Measurements from ENCODE around the gene MYO5A.

Gene MYO5A

DNA sequence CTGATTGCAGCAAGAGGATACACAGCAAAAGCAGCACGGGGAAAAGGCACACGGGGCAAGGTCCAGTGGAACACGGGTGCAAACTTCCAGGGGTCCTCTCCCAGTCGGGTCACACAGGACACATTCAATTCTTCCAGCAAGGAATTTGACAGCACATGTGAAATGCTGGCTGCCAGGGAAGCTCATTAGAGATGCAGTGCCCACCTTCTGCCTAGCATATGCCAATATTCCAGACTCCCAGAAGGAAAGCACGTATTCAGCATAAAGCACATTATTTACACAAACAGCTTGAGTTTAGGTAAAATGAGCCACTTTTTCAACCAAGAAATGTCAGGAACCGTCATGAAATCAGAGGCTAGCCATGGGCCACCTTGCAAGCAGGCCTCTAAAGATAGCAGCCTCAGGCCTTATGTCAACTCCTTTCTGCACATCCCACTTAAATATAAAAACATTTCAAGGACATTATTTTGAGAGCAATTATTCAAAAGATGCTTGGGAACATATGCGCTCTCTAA, 252.4 kb downstream of the MYO5A start:
- H3K4me3 ChIP-seq (ENCODE audit: insufficient read depth, low read depth, low read length): no peak overlapping the region
- H3K27me3 ChIP-seq (ENCODE audit: control insufficient read depth, insufficient read depth, low read length, poor library complexity, severe bottlenecking): no peaks in the 10 kb centered on the region
- H3K9me3 ChIP-seq (ENCODE audit: control insufficient read depth, low read length): no peaks in the 10 kb centered on the region
- H3K4me1 ChIP-seq (ENCODE audit: control insufficient read depth, insufficient read depth, low read length): no peaks in the 10 kb centered on the region
- H3K36me3 ChIP-seq (ENCODE audit: control insufficient read depth, insufficient read depth, low read length): peaks cover 24% of the 10 kb centered on the region
- no peak overlapping the region for H3K27ac ChIP-seq (ENCODE audit: insufficient read depth, low read depth, low read length, poor library complexity, severe bottlenecking)
- 92 to 95% methylated on average over 6 to 7 of the region's 7 CpGs for WGBS, 2 experiments

- 79 to 87% methylated on average over 11 of the region's 11 CpGs for WGBS, 2 experiments
- H3K36me3 ChIP-seq (ENCODE audit: control insufficient read depth, insufficient read depth, low read length): peaks cover 4% of the 10 kb centered on the region
- H3K4me3 ChIP-seq (ENCODE audit: insufficient read depth, low read depth, low read length): no peak overlapping the region
- no peaks in the 10 kb centered on the region for H3K27me3 ChIP-seq (ENCODE audit: control insufficient read depth, insufficient read depth, low read length, poor library complexity, severe bottlenecking)
- no peaks in the 10 kb centered on the region for H3K9me3 ChIP-seq (ENCODE audit: control insufficient read depth, low read length)
- H3K4me1 ChIP-seq (ENCODE audit: control insufficient read depth, insufficient read depth, low read length): peaks cover 51% of the 10 kb centered on the region
- H3K27ac ChIP-seq (ENCODE audit: insufficient read depth, low read depth, low read length, poor library complexity, severe bottlenecking): no peak overlapping the region
Observed at GRCh38 chr15:52263563-52264282, 265.0 kb downstream of the MYO5A start.

GRCh38 chr15:52262364-52262763, 266.3 kb downstream of the MYO5A start:
- H3K4me1 ChIP-seq (ENCODE audit: control insufficient read depth, insufficient read depth, low read length): peaks cover 64% of the 10 kb centered on the region
- no peak overlapping the region for H3K4me3 ChIP-seq (ENCODE audit: insufficient read depth, low read depth, low read length)
- no peaks in the 10 kb centered on the region for H3K9me3 ChIP-seq (ENCODE audit: control insufficient read depth, low read length)
- 64 to 71% methylated on average over 4 to 5 of the region's 5 CpGs for WGBS, 2 experiments
- H3K27me3 ChIP-seq (ENCODE audit: control insufficient read depth, insufficient read depth, low read length, poor library complexity, severe bottlenecking): no peaks in the 10 kb centered on the region
- H3K27ac ChIP-seq (ENCODE audit: insufficient read depth, low read depth, low read length, poor library complexity, severe bottlenecking): peak overlapping the region; percentile 75
- peaks cover 4% of the 10 kb centered on the region for H3K36me3 ChIP-seq (ENCODE audit: control insufficient read depth, insufficient read depth, low read length)

- no peak overlapping the region for H3K4me3 ChIP-seq (ENCODE audit: insufficient read depth, low read depth, low read length)
- H3K27me3 ChIP-seq (ENCODE audit: control insufficient read depth, insufficient read depth, low read length, poor library complexity, severe bottlenecking): no peaks in the 10 kb centered on the region
- H3K36me3 ChIP-seq (ENCODE audit: control insufficient read depth, insufficient read depth, low read length): no peaks in the 10 kb centered on the region
- no peaks in the 10 kb centered on the region for H3K9me3 ChIP-seq (ENCODE audit: control insufficient read depth, low read length)
- WGBS, 2 experiments: 5 to 8% methylated on average over 8 of the region's 8 CpGs
- H3K27ac ChIP-seq (ENCODE audit: insufficient read depth, low read depth, low read length, poor library complexity, severe bottlenecking): peak overlapping the region; percentile 93
- H3K4me1 ChIP-seq (ENCODE audit: control insufficient read depth, insufficient read depth, low read length): peaks cover 71% of the 10 kb centered on the region
Observed at GRCh38 chr15:52261498-52262242, 267.0 kb downstream of the MYO5A start.

DNA sequence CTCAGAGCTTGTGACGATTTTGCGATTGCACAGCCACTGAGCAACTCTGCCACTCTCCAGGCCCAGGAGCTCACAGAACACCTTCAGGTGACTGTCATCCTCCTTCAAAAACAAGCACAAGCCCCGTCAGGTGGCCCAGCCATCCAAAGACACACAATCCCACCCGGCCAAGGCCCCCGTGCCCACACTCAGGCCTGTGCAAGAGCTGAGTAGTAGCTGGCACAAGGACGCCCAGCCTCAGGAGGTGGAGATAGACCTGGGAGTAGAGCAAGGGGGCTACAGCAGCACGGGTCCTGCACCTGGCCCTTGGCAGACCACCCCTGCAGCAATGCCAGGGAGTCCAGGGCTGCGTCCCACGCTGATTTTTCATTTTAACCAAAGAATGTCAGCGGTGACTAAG, 267.7 kb downstream of the MYO5A start:
- no peaks in the 10 kb centered on the region for H3K9me3 ChIP-seq (ENCODE audit: control insufficient read depth, low read length)
- H3K36me3 ChIP-seq (ENCODE audit: control insufficient read depth, insufficient read depth, low read length): no peaks in the 10 kb centered on the region
- WGBS, 2 experiments: 95 to 96% methylated on average over 10 of the region's 10 CpGs
- H3K4me3 ChIP-seq (ENCODE audit: insufficient read depth, low read depth, low read length): no peak overlapping the region
- H3K27ac ChIP-seq (ENCODE audit: insufficient read depth, low read depth, low read length, poor library complexity, severe bottlenecking): no peak overlapping the region
- H3K27me3 ChIP-seq (ENCODE audit: control insufficient read depth, insufficient read depth, low read length, poor library complexity, severe bottlenecking): no peaks in the 10 kb centered on the region
- H3K4me1 ChIP-seq (ENCODE audit: control insufficient read depth, insufficient read depth, low read length): peaks cover 68% of the 10 kb centered on the region

GRCh38 chr15:52259503-52259902, 269.2 kb downstream of the MYO5A start:
- H3K4me3 ChIP-seq (ENCODE audit: insufficient read depth, low read depth, low read length): no peak overlapping the region
- no peaks in the 10 kb centered on the region for H3K9me3 ChIP-seq (ENCODE audit: control insufficient read depth, low read length)
- H3K36me3 ChIP-seq (ENCODE audit: control insufficient read depth, insufficient read depth, low read length): peaks cover 4% of the 10 kb centered on the region
- H3K27ac ChIP-seq (ENCODE audit: insufficient read depth, low read depth, low read length, poor library complexity, severe bottlenecking): no peak overlapping the region
- H3K27me3 ChIP-seq (ENCODE audit: control insufficient read depth, insufficient read depth, low read length, poor library complexity, severe bottlenecking): no peaks in the 10 kb centered on the region
- WGBS, 2 experiments: 90 to 92% methylated on average over 4 of the region's 4 CpGs
- peaks cover 66% of the 10 kb centered on the region for H3K4me1 ChIP-seq (ENCODE audit: control insufficient read depth, insufficient read depth, low read length)

DNA sequence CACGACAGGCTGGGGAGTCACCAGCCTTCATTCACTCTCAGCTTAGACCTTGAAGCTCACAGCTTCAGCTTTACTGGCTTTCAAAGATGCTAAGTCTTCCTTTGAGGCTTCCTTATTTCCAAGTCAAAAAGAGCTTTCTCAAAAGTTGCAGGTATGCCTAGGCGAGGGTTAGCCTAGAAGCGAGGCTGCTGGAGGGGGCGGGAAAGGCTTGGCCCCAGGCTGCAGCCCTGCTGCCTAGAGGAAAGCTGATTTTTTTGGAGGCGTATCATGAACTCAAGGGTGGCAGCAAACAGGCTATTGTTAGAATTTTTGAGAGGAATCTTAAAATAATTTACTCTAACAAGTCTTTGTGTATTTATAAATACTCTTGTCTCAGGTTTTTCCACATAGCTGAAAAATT, 270.2 kb downstream of the MYO5A start:
- no peaks in the 10 kb centered on the region for H3K9me3 ChIP-seq (ENCODE audit: control insufficient read depth, low read length)
- WGBS, 2 experiments: 86 to 87% methylated on average over 4 to 5 of the region's 5 CpGs
- H3K36me3 ChIP-seq (ENCODE audit: control insufficient read depth, insufficient read depth, low read length): peaks cover 4% of the 10 kb centered on the region
- peaks cover 57% of the 10 kb centered on the region for H3K4me1 ChIP-seq (ENCODE audit: control insufficient read depth, insufficient read depth, low read length)
- H3K27me3 ChIP-seq (ENCODE audit: control insufficient read depth, insufficient read depth, low read length, poor library complexity, severe bottlenecking): no peaks in the 10 kb centered on the region
- H3K27ac ChIP-seq (ENCODE audit: insufficient read depth, low read depth, low read length, poor library complexity, severe bottlenecking): no peak overlapping the region
- no peak overlapping the region for H3K4me3 ChIP-seq (ENCODE audit: insufficient read depth, low read depth, low read length)

GRCh38 chr15:52257734-52258062, 271.0 kb downstream of the MYO5A start:
- 69 to 73% methylated on average over 5 of the region's 5 CpGs for WGBS, 2 experiments
- peaks cover 51% of the 10 kb centered on the region for H3K4me1 ChIP-seq (ENCODE audit: control insufficient read depth, insufficient read depth, low read length)
- H3K9me3 ChIP-seq (ENCODE audit: control insufficient read depth, low read length): no peaks in the 10 kb centered on the region
- H3K36me3 ChIP-seq (ENCODE audit: control insufficient read depth, insufficient read depth, low read length): peaks cover 4% of the 10 kb centered on the region
- no peaks in the 10 kb centered on the region for H3K27me3 ChIP-seq (ENCODE audit: control insufficient read depth, insufficient read depth, low read length, poor library complexity, severe bottlenecking)
- no peak overlapping the region for H3K4me3 ChIP-seq (ENCODE audit: insufficient read depth, low read depth, low read length)
- H3K27ac ChIP-seq (ENCODE audit: insufficient read depth, low read depth, low read length, poor library complexity, severe bottlenecking): no peak overlapping the region
